Endothelial cell of umbilical vein (primary cell): Measurements from ENCODE around the gene TMEFF1. TPM values are rescaled to one million over a fixed set of nuclear protein-coding genes. Genes with fewer than 3 reads are reported as not detected.
"Not testable (repeated sequence)": the region's sequence is repeated elsewhere in the genome, so short reads cannot be mapped to it uniquely, and the experiment has no call there.

Experiments
- BruUV-seq: library from RNA; stranded (reverse); fragments of 400-500 nt; replicated peaks from 2 replicates; lab custom pipeline; 2021; lab: Mats Ljungman, UMichigan
- CTCF ChIA-PET: fragments of 300-600, 350-600 bp; sonication (Branson Sonifier 250); formaldehyde crosslinking; loops from one replicate; lab custom pipeline; 2021; ENCODE audit warnings: antibody characterized with exemption, inconsistent platforms; lab: Charles Lee
- POLR2A ChIA-PET: fragments of 300-600, 350-600 bp; sonication (Branson Sonifier 250); formaldehyde crosslinking; loops from one replicate; lab custom pipeline; 2021; ENCODE audit warnings: antibody characterized with exemption, inconsistent platforms; lab: Charles Lee
- DNase-seq: peaks from one replicate; pipeline ENCODE4 v3.0.0-alpha.2; 2011; ENCODE audit warnings: low read depth, low spot score
- FAIRE-seq: peaks from 2 replicates; lab custom pipeline; 2011; peaks lifted over from hg19 to GRCh38; lab: Jason Lieb, UNC
- H2AFZ ChIP-seq: 2 replicates; pipeline ENCODE4 v1.6.0; 2012; ENCODE audit warnings: low read depth, low read length, control low read depth, inconsistent platforms
- H3K27ac ChIP-seq: 2 replicates; pipeline ENCODE4 v1.5.1; 2011; ENCODE audit warnings: low read depth, mild to moderate bottlenecking, control low read depth, low read length, moderate library complexity; ENCODE audit not compliant: insufficient read depth
- H3K27me3 ChIP-seq, 2 experiments: 2 replicates each; pipeline versions ENCODE4 v1.6.0 to v1.6.1; 2011; ENCODE audit warnings: low read length in 2 of 2, mixed read lengths in 1 of 2; ENCODE audit not compliant: control insufficient read depth in 2 of 2, insufficient read depth in 2 of 2
- H3K36me3 ChIP-seq, 2 experiments: 2 replicates in 1 of 2; 3 replicates in 1 of 2; pipeline ENCODE4 v1.5.1; 2011; ENCODE audit warnings: low read length in 2 of 2, mild to moderate bottlenecking in 1 of 2, moderate library complexity in 1 of 2; ENCODE audit not compliant: control insufficient read depth in 2 of 2, insufficient read depth in 2 of 2; ENCODE audit errors: extremely low read depth in 1 of 2
- H3K4me1 ChIP-seq: 3 replicates; pipeline ENCODE4 v1.5.1; 2011; ENCODE audit warnings: mild to moderate bottlenecking, low read length; ENCODE audit not compliant: control insufficient read depth, insufficient read depth; ENCODE audit errors: extremely low read depth
- H3K4me2 ChIP-seq: 2 replicates; pipeline ENCODE4 v1.6.1; 2011; ENCODE audit warnings: low read length, control low read depth, mixed read lengths; ENCODE audit not compliant: insufficient read depth
- H3K4me3 ChIP-seq, 3 experiments: fragments of 200-600 bp in 1 of 3; sonication (generic), shearing (Covaris generic) in 1 of 3; replicated peaks in 1 of 3; 2 replicates each; pipeline ENCODE4 v1.5.1; 2011 to 2016; ENCODE audit warnings: control low read depth in 3 of 3, low read length in 3 of 3, mild to moderate bottlenecking in 2 of 3, inconsistent platforms in 1 of 3, low read depth in 1 of 3, moderate library complexity in 1 of 3; ENCODE audit not compliant: insufficient read depth in 1 of 3
- H3K79me2 ChIP-seq: 2 replicates; pipeline ENCODE4 v1.6.0; 2012; ENCODE audit warnings: low read length, inconsistent platforms; ENCODE audit not compliant: control insufficient read depth, insufficient read depth
- H3K9ac ChIP-seq: replicated peaks from 2 replicates; pipeline ENCODE3; 2011; ENCODE audit warnings: low read length, control low read depth; ENCODE audit not compliant: insufficient read depth; ENCODE audit errors: extremely low read depth
- H3K9me1 ChIP-seq: replicated peaks from 3 replicates; pipeline ENCODE4 v1.6.0; 2011; ENCODE audit warnings: mild to moderate bottlenecking, low read length; ENCODE audit not compliant: control insufficient read depth, insufficient read depth; ENCODE audit errors: extremely low read depth
- H3K9me3 ChIP-seq: replicated peaks from 2 replicates; pipeline ENCODE4 v1.5.1; 2012; ENCODE audit warnings: low read length, inconsistent platforms; ENCODE audit not compliant: control insufficient read depth, insufficient read depth
- H4K20me1 ChIP-seq: replicated peaks from 2 replicates; pipeline ENCODE3; 2011; ENCODE audit warnings: mild to moderate bottlenecking, low read length; ENCODE audit not compliant: control insufficient read depth, insufficient read depth; ENCODE audit errors: extremely low read depth
- CTCF ChIP-seq, 2 donors: IDR thresholded peaks; 1 replicate in 1 of 2; 2 replicates in 1 of 2; pipeline ENCODE4 v1.5.1; 2011; ENCODE audit warnings: low read length in 2 of 2, mild to moderate bottlenecking in 2 of 2, moderate library complexity in 2 of 2, control low read depth in 1 of 2, inconsistent platforms in 1 of 2, low read depth in 1 of 2; ENCODE audit not compliant: insufficient read depth in 1 of 2; ENCODE audit errors: extremely low read depth in 1 of 2
- JUN ChIP-seq: IDR thresholded peaks from 2 replicates; pipeline ENCODE4 v1.6.1; 2011; ENCODE audit warnings: borderline replicate concordance, low read depth; ENCODE audit not compliant: insufficient read length, insufficient read depth
- dilution Hi-C: fragments of 300-500 bp; cut with MboI; formaldehyde crosslinking; loops from one replicate; pipeline ENCODE4 v1.15.0; 2019; ENCODE audit warnings: low sequenced_read_pairs; ENCODE audit not compliant: extremely low pct_ligation_motif_present
- intact Hi-C: fragments of 100-400 bp; cut with micrococcal nuclease; formaldehyde crosslinking; loops from one replicate; pipeline ENCODE4 v1.10.0; 2022
- polyA plus RNA-seq, 4 experiments: library from polyadenylated mRNA; depleted of rRNA in 3 of 4; stranded (reverse) in 3 of 4; unstranded in 1 of 4; fragments of >200 nt; gene quantifications; 2 replicates each; pipeline versions ENCODE4 v1.2.1 to v1.2.3, GENCODE V29; 2011 to 2012; ENCODE audit warnings: missing spikeins in 1 of 4
- total RNA-seq: library from RNA; stranded (reverse); gene quantifications from 2 replicates; pipeline ENCODE4 v1.2.3, GENCODE V29; 2021

The TMEFF1 gene
- total and polyA plus RNA-seq, 2 donors (not counting 3 experiments of a cell fraction or from before 2014, with no cell fraction given), result 3.0 to 14.6 TPM

- POLR2A ChIA-PET, result no interaction called here
- peak; percentile 57 for FAIRE-seq
- Histone ChIP-seq H2AFZ (no peak overlapping the region), H3K9ac (no peak overlapping the region), H3K9me3 (no peaks in the 10 kb centered on the region), H3K79me2 (no peaks in the 10 kb centered on the region), H3K9me1 (no peaks in the 10 kb centered on the region), H4K20me1 (no peaks in the 10 kb centered on the region), H3K27me3 (no peaks in the 10 kb centered on the region), H3K4me2 (no peak overlapping the region), H3K4me3 (no peak overlapping the region), H3K27ac (no peak overlapping the region), H3K36me3 (no peaks in the 10 kb centered on the region), H3K4me1 (peaks cover 8% of the 10 kb centered on the region)
- dilution Hi-C loops, result no loop called here
- CTCF ChIA-PET, result interaction anchor here (1.0 to 2.6 kb wide), 10 partner anchors 9 to 97 kb away, joined by 3 to 10 read pairs (median 4); no protein-coding TSS in a partner anchor
- TF ChIP-seq CTCF (IDR thresholded peaks at IDR 0.05; ENCODE audit: extremely low read depth in 1 of 2, insufficient read depth in 1 of 2, low read depth in 1 of 2, low read length in 2 of 2) (peak; percentile 65 to 78), JUN (no peak)
- BruUV-seq, result no TSS peak
- intact Hi-C loops, result loop anchor here (1.0 to 2.0 kb wide), 2 partner anchors 43 to 90 kb away; no protein-coding TSS in a partner anchor
- peak; percentile 61 for DNase-seq
These were observed 32.7 kb downstream of the TMEFF1 start for GRCh38 chr9:100505564-100506159.

- DNase-seq, H3K4me2 ChIP-seq, FAIRE-seq, H3K27ac ChIP-seq, BruUV-seq, H3K4me1 ChIP-seq, H3K36me3 ChIP-seq, H3K9me1 ChIP-seq, H4K20me1 ChIP-seq, intact Hi-C loops, H2AFZ ChIP-seq, POLR2A ChIA-PET, H3K9ac ChIP-seq, H3K79me2 ChIP-seq, H3K27me3 ChIP-seq, dilution Hi-C loops, H3K4me3 ChIP-seq, H3K9me3 ChIP-seq: not testable (repeated sequence)
- CTCF ChIA-PET, result interaction anchor here (0.9 to 2.6 kb wide), 3 partner anchors 10 to 95 kb away, joined by 3 to 10 read pairs (median 4); no protein-coding TSS in a partner anchor
These were observed 34.4 kb downstream of the TMEFF1 start for GRCh38 chr9:100507350-100507749.
